GM18526 (cell line): ENCODE measurements around the gene SPTBN5.

ENCODE experiments used
- POLR2A ChIP-seq: IDR thresholded peaks from 3 replicates; pipeline ENCODE4 v1.6.1; 2011; ENCODE audit not compliant: insufficient read length; ENCODE audit errors: extremely low read depth

SPTBN5 gene

GRCh38 chr15:41839781-41840491 is 53.9 kb downstream of the SPTBN5 start:
- no peak for TF ChIP-seq POLR2A

- no peak for TF ChIP-seq POLR2A
Measured at GRCh38 chr15:41838400-41838897, 55.4 kb downstream of the SPTBN5 start, which contains the start of gene PLA2G4B. PLA2G4B (plus strand) TSS chr15:41838847; CDS start chr15:41838914, 67 bp downstream.

GRCh38 chr15:41836713-41837454 is 57.0 kb downstream of the SPTBN5 start:
- no peak for TF ChIP-seq POLR2A

GRCh38 chr15:41836073-41836472 is 57.8 kb downstream of the SPTBN5 start:
- TF ChIP-seq POLR2A, result no peak

- no peak for TF ChIP-seq POLR2A
Measured at GRCh38 chr15:41834096-41834495, 59.8 kb downstream of the SPTBN5 start.

- no peak for TF ChIP-seq POLR2A
Measured at GRCh38 chr15:41832875-41833274, 61.0 kb downstream of the SPTBN5 start.

GRCh38 chr15:41832208-41832607 is 61.6 kb downstream of the SPTBN5 start:
- no peak for TF ChIP-seq POLR2A

- TF ChIP-seq POLR2A, result no peak
Measured at GRCh38 chr15:41829959-41830646, 63.8 kb downstream of the SPTBN5 start.

GRCh38 chr15:41828807-41829141 is 65.1 kb downstream of the SPTBN5 start:
- TF ChIP-seq POLR2A, result no peak

- TF ChIP-seq POLR2A, result peak; percentile 68
Measured at GRCh38 chr15:41827880-41828806, 65.7 kb downstream of the SPTBN5 start, which contains the start of gene JMJD7. JMJD7 (plus strand) TSS chr15:41828092; CDS start chr15:41828125, 33 bp downstream.

- TF ChIP-seq POLR2A, result no peak
Measured at GRCh38 chr15:41827290-41827879, 66.5 kb downstream of the SPTBN5 start.

- TF ChIP-seq POLR2A, result no peak
Measured at GRCh38 chr15:41825572-41826535, 68.0 kb downstream of the SPTBN5 start.

- TF ChIP-seq POLR2A, result no peak
Measured at GRCh38 chr15:41825145-41825544, 68.7 kb downstream of the SPTBN5 start.
